ENCODE measurements around the gene ABHD8. TPM values are rescaled to one million over a fixed set of nuclear protein-coding genes. Genes with fewer than 3 reads are reported as not detected.
A peak's percentile ranks its signal among the peaks of the same experiment; 100 is the strongest.

The ABHD8 gene
- total RNA-seq, 1 donor from 2014 or later = 4.6 TPM

GRCh38 chr19:17266975-17267788 is 36.0 kb downstream of the ABHD8 start, which contains the start of gene BABAM1:
Gene BABAM1, plus strand, starts transcription at chr19:17267443. Its CDS starts 1,364 bp downstream, at chr19:17268807.
- peak within 1 kb of the TSS; percentile 94 for H2AFZ ChIP-seq (replicated peaks)
- H3K27ac Mint-ChIP-seq = peak within 1 kb of the TSS; percentile 74
- H3K36me3 Mint-ChIP-seq = peaks cover 8% of the 10 kb centered on the region
- peak within 1 kb of the TSS; percentile 99 for H3K4me3 ChIP-seq
- H3K9ac ChIP-seq = peak within 1 kb of the TSS; percentile 92
- H3K9me3 ChIP-seq (ENCODE audit: low read depth) = no peaks in the 10 kb centered on the region
- H3K27ac ChIP-seq = no peak within 1 kb of the TSS
- TF ChIP-seq EZH2phosphoT487 (IDR thresholded peaks at IDR 0.05) (no peak), CTCF (IDR thresholded peaks at IDR 0.05) (no peak), EZH2 (IDR thresholded peaks at IDR 0.05) (no peak)
- H3K27me3 Mint-ChIP-seq (ENCODE audit: insufficient read depth, low read depth) = peaks cover 5% of the 10 kb centered on the region
- peaks cover 23% of the 10 kb centered on the region for H3F3A ChIP-seq (ENCODE audit: low read depth)
- no peaks in the 10 kb centered on the region for H3K9me3 Mint-ChIP-seq
- H3K4me3 Mint-ChIP-seq = peak within 1 kb of the TSS; percentile 86
- no peaks in the 10 kb centered on the region for H4K20me1 ChIP-seq (ENCODE audit: low read depth)
- no peaks in the 10 kb centered on the region for H3K36me3 ChIP-seq
- H3K27me3 ChIP-seq = no peaks in the 10 kb centered on the region
- peak within 1 kb of the TSS; percentile 95 for H3K4me2 ChIP-seq
- peaks cover 23% of the 10 kb centered on the region for H3K4me1 Mint-ChIP-seq
- DNase-seq (ENCODE audit: low spot score) = peak; percentile 97
- H3K79me2 ChIP-seq (ENCODE audit: low read depth) = peaks cover 17% of the 10 kb centered on the region
- H3K4me1 ChIP-seq = peaks cover 5% of the 10 kb centered on the region

GRCh38 chr19:17266589-17266974 is 36.6 kb downstream of the ABHD8 start:
- peak; percentile 41 for DNase-seq (ENCODE audit: low spot score)
- Histone ChIP-seq H3K4me3 (no peak overlapping the region), H3K27ac (no peak overlapping the region)

GRCh38 chr19:17266026-17266425 is 37.2 kb downstream of the ABHD8 start:
- Mint-ChIP-seq H3K27ac (no peak overlapping the region), H3K4me3 (no peak overlapping the region), H3K27me3 (ENCODE audit: insufficient read depth, low read depth) (peaks cover 5% of the 10 kb centered on the region), H3K4me1 (peaks cover 24% of the 10 kb centered on the region), H3K36me3 (peaks cover 2% of the 10 kb centered on the region), H3K9me3 (no peaks in the 10 kb centered on the region)
- Histone ChIP-seq H3K9ac (no peak overlapping the region), H3K27ac (no peak overlapping the region), H3K9me3 (ENCODE audit: low read depth) (no peaks in the 10 kb centered on the region), H3K27me3 (no peaks in the 10 kb centered on the region), H3K79me2 (ENCODE audit: low read depth) (peaks cover 17% of the 10 kb centered on the region), H3K4me2 (no peak overlapping the region), H3K4me1 (peaks cover 5% of the 10 kb centered on the region), H3F3A (ENCODE audit: low read depth) (peaks cover 23% of the 10 kb centered on the region), H2AFZ (replicated peaks) (no peak overlapping the region), H3K4me3 (no peak overlapping the region), H3K36me3 (no peaks in the 10 kb centered on the region), H4K20me1 (ENCODE audit: low read depth) (no peaks in the 10 kb centered on the region)
- no peak for DNase-seq (ENCODE audit: low spot score)
- no peak for TF ChIP-seq EZH2 (IDR thresholded peaks at IDR 0.05)
- TF ChIP-seq EZH2phosphoT487 (IDR thresholded peaks at IDR 0.05) = no peak
- no peak for TF ChIP-seq CTCF (IDR thresholded peaks at IDR 0.05)

More at GRCh38 chr19:17266589-17266974, 36.6 kb downstream of the ABHD8 start:
- Histone ChIP-seq H3K9me3 (ENCODE audit: low read depth) (no peaks in the 10 kb centered on the region), H3K27me3 (no peaks in the 10 kb centered on the region), H3F3A (ENCODE audit: low read depth) (peaks cover 23% of the 10 kb centered on the region), H3K79me2 (ENCODE audit: low read depth) (peaks cover 17% of the 10 kb centered on the region), H3K36me3 (no peaks in the 10 kb centered on the region), H4K20me1 (ENCODE audit: low read depth) (no peaks in the 10 kb centered on the region), H3K4me2 (no peak overlapping the region), H3K4me1 (peaks cover 5% of the 10 kb centered on the region), H2AFZ (replicated peaks) (no peak overlapping the region), H3K9ac (no peak overlapping the region)
- Mint-ChIP-seq H3K4me1 (peaks cover 23% of the 10 kb centered on the region), H3K27me3 (ENCODE audit: insufficient read depth, low read depth) (peaks cover 5% of the 10 kb centered on the region), H3K4me3 (peak overlapping the region; percentile 86), H3K36me3 (peaks cover 7% of the 10 kb centered on the region), H3K27ac (peak overlapping the region; percentile 29), H3K9me3 (no peaks in the 10 kb centered on the region)
- TF ChIP-seq EZH2 (IDR thresholded peaks at IDR 0.05) (no peak), CTCF (IDR thresholded peaks at IDR 0.05) (no peak), EZH2phosphoT487 (IDR thresholded peaks at IDR 0.05) (no peak)
